ENCODE data around the gene TMEM39B. TPM values are rescaled to one million over a fixed set of nuclear protein-coding genes. Genes with fewer than 3 reads are reported as not detected.
A peak's percentile ranks its signal among the peaks of the same experiment; 100 is the strongest.

Gene TMEM39B
- polyA plus RNA-seq (2012; ENCODE audit: insufficient read depth, insufficient read length) = 43.0 TPM

DNA sequence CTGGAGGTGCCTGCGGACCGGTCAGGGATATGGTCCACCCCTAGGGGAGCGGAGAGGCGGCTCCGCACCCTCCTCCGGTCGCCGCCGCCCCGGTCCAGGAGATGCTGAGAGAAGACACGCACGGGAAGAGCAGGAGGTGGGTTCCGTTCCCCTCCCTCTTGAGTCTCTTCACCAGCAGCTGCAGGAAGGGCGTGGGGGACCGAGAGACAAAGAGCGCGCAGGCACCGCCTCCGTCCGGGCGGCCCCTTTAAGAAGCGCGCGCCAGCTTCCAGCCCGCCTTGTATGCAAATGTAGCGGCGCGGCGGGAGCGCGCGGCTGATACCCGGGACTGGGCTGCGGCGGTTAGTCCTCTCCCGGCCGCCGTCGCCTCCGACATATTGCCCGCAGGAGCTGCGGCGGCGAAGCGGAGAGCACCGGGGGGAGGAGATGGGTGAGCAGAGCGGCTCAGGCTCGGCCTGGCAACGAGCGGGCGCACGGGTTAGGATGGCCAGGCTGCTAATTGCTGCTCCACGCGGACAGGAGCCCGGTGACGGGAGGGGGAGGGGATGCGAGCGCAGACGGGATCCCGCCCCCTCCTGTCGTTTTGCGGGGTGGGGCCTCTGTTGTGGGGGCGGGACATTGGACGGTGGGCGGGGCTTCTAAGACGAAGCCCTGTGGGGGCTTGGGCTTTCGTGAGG lies at the start of gene TMEM39B:
Gene TMEM39B (plus strand): TSS at position 318 of the 677 bp plus-strand sequence. CDS start 109 bp downstream, at position 427.
- DNase-seq (ENCODE audit: low read depth, low spot score) = peak; percentile 97
- H3K4me3 ChIP-seq (ENCODE audit: low read length) = peak within 1 kb of the TSS; percentile 83

DNA sequence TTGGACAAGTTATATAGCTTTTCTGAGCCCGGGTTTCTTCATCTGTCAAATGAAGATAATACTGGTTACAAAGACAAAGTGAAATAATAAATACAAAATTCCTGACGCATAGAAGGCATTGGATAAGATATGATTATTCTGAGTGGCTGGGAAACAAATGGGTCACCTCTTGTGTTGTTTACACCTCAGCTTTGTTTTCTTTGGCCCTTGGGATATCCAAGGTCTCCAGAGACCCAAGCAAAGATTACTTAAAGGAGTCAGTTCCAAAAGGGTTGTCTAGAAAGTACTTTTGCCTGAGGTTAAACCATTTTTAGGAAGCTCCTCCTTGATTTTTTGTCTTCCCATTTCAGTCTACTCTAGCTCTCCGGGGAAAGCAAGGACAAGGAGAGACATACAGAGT lies 49.4 kb upstream of the TMEM39B start:
- DNase-seq (ENCODE audit: low read depth, low spot score) = no peak
- H3K4me3 ChIP-seq (ENCODE audit: low read length) = no peak overlapping the region

DNA sequence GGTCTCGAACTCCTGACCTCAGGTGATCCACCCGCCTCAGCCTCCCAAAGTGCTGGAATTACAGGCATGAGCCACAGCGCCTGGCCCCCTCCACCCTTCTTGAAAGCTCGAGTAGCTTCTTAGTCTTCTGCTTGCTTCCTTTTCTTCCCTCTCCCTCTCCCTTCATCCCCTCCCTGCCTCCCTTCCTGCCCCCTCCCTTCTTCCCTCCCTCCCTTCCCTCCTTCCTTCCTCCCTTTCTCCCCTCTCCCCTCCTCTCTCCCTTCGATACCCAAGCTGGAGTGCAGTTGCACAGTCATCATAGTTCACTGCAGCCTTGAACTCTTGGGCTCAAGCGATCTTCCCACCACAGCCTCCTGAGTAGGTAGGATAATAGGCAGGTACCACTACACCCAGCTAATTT lies 47.2 kb upstream of the TMEM39B start:
- no peak overlapping the region for H3K4me3 ChIP-seq (ENCODE audit: low read length)
- no peak for DNase-seq (ENCODE audit: low read depth, low spot score)

DNA sequence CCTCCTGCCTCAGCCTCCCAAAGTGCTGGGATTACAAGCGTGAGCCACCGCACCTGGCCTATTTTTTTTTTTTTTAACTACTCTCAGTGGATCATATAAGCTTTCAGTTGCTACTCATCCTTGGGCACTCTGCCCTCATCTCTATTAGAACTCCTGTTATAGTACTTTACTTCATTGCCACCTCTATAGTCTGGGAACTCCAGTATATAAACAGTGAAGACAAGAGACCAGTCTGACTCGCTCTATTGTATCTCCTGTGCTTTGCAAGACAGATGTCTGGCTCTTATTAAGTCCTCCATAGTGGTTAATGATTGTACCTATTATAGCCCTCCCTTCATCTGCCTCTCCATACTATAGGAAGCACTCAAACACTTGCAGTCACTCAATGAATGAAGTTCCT lies 44.0 kb upstream of the TMEM39B start:
- no peak overlapping the region for H3K4me3 ChIP-seq (ENCODE audit: low read length)
- no peak for DNase-seq (ENCODE audit: low read depth, low spot score)

DNA sequence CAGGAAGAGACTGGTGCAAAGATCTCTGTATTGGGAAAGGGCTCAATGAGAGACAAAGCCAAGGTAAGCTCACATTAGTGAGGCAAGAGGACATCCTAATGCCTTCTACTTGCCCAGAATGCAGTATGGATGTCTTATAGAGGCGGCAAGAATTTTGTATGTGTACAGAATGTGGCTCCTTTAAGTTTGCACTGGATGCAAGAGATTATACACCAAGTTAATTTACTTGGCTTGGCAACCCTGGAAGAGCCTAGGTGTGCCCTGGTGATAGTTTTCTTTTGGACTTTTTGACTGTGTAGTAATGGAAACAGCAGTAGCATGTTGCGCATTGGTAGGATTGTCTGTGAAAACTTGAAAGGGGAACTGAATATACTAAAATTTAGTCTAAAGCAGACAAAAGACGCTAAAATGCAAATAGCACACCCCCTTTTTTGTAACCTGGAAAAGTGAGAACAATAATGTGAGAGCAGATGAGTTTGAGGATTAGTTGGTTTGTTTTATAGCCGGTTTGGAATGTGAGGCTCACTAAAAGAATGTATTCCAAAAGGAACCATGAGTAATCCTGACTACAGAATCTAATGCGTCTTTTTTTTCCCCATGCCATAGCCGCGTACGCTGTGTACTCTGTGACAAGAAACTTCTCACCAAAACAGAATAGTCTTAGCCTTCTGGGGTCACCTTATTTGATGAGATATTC lies 41.0 kb upstream of the TMEM39B start:
- no peak overlapping the region for H3K4me3 ChIP-seq (ENCODE audit: low read length)
- DNase-seq (ENCODE audit: low read depth, low spot score) = no peak

DNA sequence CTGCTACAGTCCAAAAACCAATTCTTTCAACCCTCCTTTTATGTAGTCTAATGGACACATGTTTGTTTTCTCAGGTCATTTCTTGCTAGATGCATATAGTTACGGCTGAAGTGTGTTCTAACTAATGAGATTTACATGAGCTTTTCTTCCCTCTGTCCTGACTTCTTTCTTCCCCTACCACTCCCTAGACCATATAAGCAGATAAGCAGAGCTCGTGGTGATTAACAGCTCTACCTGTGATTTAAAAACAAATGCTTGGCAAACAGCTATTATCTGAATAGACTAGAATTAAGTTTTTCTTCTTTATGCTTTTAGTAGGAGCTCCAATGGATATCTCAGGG lies 40.5 kb upstream of the TMEM39B start:
- DNase-seq (ENCODE audit: low read depth, low spot score) = no peak
- H3K4me3 ChIP-seq (ENCODE audit: low read length) = no peak overlapping the region

DNA sequence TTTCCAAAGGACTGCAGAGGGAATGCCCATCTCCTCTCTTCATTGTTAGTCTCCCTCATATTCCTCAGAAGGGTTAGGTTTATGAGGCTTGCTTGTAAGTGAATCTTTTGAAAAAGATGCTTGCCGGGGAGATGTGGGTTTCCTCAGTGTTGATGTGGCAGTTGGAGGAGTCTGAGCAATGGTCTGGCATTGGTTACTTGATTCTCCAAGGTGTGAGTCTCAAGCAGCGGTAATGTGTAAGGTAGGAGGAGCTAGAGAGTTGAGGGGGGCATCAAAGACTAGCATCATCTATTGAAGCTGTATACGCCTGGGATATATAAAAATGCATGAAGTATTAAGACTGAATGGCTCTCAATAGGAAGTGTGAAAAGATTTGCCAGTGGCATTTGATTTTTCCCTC lies 37.6 kb upstream of the TMEM39B start:
- peak; percentile 73 for DNase-seq (ENCODE audit: low read depth, low spot score)
- no peak overlapping the region for H3K4me3 ChIP-seq (ENCODE audit: low read length)

DNA sequence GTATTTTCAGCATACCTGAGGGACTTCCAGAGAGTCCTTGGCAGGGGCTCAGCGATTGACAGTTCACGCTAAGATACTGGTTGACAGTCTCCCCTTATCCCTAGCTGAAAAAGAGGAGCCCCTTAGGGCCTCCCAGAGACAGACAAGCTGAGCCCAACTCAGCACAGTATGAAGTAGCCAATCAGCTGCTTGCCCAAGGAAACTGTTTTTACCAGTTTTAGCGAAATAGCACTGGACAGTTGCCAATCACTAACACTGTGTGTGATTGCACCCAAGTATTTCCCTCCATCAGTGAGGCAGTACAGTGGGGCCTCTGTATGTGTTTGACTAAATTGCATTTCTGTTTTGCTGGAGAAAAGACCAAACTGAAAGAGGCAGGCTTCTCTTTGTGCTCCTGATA lies 32.0 kb upstream of the TMEM39B start:
- no peak for DNase-seq (ENCODE audit: low read depth, low spot score)
- no peak overlapping the region for H3K4me3 ChIP-seq (ENCODE audit: low read length)

DNA sequence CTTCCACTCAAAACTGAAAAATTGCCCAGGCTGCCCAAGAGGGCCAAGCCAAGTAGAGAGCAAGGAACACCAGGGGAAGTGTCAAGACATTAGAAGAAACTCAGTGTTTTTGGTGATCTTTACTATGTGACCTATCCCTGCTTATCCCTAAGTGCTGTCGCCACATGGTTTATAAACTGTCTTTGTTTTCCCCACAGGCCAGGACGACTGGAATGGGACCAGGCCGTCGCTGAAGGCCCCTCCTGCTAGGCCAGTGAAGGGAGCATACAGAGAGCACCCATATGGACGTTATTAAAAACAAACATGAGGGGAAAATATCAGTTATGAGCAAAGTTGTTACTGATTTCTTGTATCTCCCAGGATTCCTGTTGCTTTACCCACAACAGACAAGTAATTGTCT lies 30.4 kb upstream of the TMEM39B start:
- no peak for DNase-seq (ENCODE audit: low read depth, low spot score)
- no peak overlapping the region for H3K4me3 ChIP-seq (ENCODE audit: low read length)

DNA sequence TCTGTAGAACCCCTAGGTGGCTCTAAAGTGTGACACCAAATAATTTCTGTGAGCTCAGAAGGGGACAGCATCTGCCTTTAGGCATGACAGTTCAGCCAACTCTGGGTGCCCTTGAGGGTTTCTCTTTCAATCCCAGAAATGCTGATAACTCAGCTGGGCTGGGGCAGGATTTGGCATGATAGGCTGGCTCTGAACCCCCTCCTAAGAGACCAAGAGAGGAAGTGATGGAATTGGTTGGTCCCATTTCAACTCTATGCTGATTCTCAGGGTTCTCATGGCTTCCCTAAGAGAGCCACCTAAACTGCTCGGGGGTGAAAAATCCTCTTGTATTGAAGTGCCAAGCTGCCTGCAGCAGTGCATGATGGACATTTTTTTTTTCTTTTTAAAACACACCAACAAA lies 28.5 kb upstream of the TMEM39B start:
- H3K4me3 ChIP-seq (ENCODE audit: low read length) = no peak overlapping the region
- no peak for DNase-seq (ENCODE audit: low read depth, low spot score)

DNA sequence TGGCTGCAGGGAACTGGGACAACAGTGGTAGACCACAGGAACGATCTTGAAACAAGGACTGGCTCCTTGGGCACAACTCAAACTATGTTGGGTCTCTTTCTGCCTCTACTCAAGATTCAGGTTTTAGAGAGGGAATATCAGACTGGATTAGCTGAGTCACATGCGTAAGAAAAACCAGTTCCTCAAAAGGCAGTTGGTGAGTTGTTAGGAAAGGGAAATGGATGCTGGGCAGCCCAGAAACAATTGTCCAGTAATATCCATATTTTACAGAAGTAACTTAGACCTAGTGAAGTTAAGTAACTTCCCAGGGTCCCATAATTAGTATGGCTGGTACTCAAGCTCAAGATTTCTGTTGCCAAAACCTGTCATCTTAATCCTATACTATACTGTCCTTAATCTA lies 27.0 kb upstream of the TMEM39B start:
- DNase-seq (ENCODE audit: low read depth, low spot score) = no peak
- H3K4me3 ChIP-seq (ENCODE audit: low read length) = no peak overlapping the region

DNA sequence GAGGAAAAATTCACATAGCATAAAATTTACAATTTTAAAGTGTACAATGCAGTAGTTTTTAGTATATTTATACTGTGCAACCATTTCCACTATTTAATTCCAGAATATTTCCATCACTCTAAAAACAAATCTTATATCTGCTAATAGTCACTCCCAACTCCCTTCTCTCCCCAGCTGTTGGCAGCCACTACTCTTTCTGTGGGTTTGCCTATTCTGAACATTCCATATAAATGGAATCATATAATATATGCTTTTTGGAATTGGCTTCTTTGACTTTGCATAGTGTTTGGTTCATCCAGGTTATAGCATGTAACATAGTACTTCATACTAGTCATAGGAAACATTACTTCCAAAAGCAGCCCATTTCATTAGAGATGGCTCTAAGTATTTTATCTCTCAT lies 25.0 kb upstream of the TMEM39B start:
- no peak overlapping the region for H3K4me3 ChIP-seq (ENCODE audit: low read length)
- no peak for DNase-seq (ENCODE audit: low read depth, low spot score)

DNA sequence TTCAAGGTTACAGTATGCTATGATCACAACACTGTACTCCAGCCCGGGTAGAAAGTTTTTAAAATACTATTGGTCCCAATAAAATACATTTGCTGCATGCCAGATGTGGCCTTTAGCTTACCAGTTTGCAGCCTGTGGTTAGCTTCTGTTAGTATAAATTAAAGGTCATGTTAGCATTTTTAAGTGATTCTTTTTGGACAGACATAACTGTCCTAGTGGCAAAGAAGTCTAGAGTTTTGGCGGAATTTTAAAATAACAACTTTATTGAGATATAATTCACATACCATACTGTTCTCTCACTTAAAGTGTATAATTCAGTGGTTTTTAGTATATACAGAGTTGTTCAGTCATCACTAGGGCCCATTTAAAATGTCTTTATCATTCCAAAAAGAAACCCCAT lies 24.3 kb upstream of the TMEM39B start:
- no peak overlapping the region for H3K4me3 ChIP-seq (ENCODE audit: low read length)
- DNase-seq (ENCODE audit: low read depth, low spot score) = no peak

DNA sequence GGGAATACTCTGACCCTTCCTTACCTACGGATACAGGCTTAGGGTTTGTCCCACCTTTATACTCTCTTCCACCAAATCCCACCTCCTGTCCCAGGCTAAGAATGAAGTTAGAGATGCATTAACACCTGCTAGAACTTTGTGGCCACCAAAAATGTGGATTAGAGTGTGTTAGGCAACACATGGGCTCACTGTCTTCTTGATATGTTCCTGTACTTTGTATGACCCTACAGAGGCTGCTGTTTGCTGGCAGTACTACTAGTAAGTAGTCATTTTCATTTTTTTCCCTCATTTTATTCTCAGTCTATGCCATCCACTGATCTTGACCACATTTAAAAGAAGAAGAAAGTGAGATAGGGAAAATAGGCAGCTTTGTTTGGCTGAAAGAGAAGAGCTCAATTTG lies 21.0 kb upstream of the TMEM39B start:
- H3K4me3 ChIP-seq (ENCODE audit: low read length) = no peak overlapping the region
- no peak for DNase-seq (ENCODE audit: low read depth, low spot score)

DNA sequence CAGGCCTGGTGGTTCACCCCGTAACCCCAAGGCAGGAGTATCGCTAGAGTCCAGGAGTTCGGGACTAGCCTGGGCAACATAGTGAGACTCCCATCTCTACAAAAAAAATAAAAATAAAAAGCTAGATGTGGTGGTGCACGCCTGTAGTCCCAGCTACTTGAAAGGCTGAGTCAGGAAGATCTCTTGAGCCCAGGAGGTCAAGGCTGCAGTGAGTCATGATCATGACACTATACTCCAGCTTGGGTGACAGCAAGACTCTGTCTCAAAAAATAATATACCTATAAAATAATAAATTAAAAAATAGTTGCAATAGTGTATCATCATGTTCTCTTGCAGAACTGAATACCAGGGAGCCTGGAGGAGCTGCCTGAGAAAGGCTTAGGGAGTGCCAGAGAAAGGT lies 19.9 kb upstream of the TMEM39B start:
- DNase-seq (ENCODE audit: low read depth, low spot score) = no peak
- H3K4me3 ChIP-seq (ENCODE audit: low read length) = no peak overlapping the region

DNA sequence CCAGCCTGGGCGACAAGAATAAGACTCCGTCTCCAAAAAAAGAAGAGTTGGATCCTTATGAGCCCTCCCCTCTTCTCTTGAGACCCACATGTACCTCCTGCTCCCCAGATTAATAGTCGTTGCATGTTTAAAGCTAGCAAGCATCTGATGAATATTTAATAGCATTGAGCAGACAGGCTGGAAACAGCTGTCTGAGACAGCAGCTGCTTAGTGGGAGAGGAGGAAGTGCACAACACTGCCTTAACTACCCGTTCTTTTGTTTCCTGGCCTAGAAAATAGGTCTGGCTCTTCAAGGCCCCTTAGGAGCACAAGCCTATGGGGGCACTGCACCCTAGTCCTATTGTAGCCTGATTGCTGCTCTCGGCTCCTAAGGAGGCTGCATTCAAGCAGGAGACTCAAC lies 17.3 kb upstream of the TMEM39B start:
- no peak for DNase-seq (ENCODE audit: low read depth, low spot score)
- no peak overlapping the region for H3K4me3 ChIP-seq (ENCODE audit: low read length)

DNA sequence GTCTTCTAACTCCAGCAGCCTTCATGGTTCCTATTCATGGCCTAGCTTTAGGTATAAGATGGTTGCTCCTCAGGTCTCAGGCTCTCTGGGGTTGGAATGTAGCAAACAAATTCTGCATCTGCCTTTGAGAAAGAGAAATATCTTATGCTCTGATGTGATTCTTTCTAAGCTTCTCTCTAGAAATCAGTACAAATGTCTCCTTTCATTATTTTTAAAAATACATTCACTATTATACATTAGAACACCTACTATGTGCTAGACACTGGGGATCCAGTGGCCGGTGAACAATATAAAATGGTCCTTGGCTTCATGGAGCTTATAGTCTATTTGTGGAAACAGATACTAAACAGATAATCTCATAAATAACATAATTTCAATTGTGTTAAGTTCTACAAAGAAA lies 16.1 kb upstream of the TMEM39B start:
- DNase-seq (ENCODE audit: low read depth, low spot score) = no peak
- H3K4me3 ChIP-seq (ENCODE audit: low read length) = no peak overlapping the region

DNA sequence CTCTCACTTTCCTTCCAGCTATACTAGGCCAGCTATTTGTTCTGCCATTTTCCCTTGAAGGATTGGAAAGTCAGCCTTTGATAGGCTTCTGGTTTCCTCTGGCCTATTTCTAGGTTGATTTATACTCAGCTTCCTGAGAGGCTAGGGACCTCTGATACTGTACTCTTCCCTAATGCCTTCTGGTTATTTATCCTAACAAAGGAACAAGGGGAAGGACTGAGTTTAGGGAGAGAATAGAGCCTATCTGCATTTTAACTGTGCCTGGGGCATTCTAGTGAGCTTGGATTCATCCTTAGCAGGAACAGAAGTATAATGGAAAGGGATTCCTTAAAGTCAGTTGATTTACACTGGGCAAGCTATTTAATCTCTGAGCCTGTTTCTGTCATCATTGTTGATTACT lies 11.8 kb upstream of the TMEM39B start:
- no peak for DNase-seq (ENCODE audit: low read depth, low spot score)
- H3K4me3 ChIP-seq (ENCODE audit: low read length) = no peak overlapping the region

DNA sequence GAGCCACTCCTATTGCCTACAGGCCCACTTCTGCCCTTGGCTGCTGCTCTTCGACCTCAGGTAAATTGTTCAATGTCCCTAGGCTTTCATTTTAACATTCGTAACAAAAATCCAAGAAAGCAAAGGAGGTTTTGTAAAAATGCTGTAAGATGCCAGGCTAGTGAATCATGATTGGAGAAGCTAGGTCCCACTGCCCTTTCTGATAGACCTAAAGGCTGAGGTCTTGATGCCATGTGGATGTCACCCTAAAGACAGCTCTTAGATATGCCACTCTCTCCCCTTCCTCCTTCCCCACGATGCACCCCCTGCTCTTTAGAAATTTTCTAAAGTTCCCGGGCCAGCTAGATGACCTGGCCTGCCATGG lies 9.9 kb upstream of the TMEM39B start:
- DNase-seq (ENCODE audit: low read depth, low spot score) = no peak
- H3K4me3 ChIP-seq (ENCODE audit: low read length) = no peak overlapping the region

DNA sequence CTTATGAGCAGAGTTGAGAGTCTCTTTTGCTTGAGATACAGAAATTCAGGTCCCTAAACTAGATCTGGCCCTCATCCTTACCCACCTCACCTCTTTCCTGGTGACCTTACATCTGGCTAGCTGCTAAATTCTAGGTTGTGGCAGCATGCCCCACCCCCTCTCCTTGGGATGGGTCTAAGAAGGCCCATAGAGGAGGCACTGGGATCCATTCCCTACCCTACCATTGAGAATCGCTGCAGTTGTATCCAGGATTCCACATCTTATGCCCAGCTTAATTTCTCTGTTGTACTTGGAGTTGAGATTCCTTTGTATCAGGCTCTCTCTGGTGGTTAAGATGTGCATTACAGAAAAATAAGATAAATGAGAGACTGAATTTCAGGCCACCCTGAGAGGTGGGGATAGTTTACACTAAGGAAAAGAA lies 9.5 kb upstream of the TMEM39B start:
- H3K4me3 ChIP-seq (ENCODE audit: low read length) = no peak overlapping the region
- DNase-seq (ENCODE audit: low read depth, low spot score) = peak; percentile 51
